GM23338 (cell line): ENCODE measurements around the gene MLLT11. TPM values are rescaled to one million over a fixed set of nuclear protein-coding genes. Genes with fewer than 3 reads are reported as not detected.

Experiments
- ATAC-seq: fragments of 200-7000 bp; cut with Tn5 transposase; 3 replicates; pipeline ENCODE4 v1.9.1; 2020
- DNase-seq: peaks from one replicate; pipeline ENCODE4 v3.0.0-alpha.2; 2015; ENCODE audit warnings: low spot score
- H2AFZ ChIP-seq: fragments of 200-600 bp; sonication (generic); 2 replicates; pipeline ENCODE4 v1.8.0; 2016; ENCODE audit warnings: antibody characterized with exemption, mild to moderate bottlenecking, moderate library complexity
- H3F3A ChIP-seq: fragments of 200-600 bp; sonication (generic); replicated peaks from 2 replicates; pipeline ENCODE4 v1.8.0; 2017; ENCODE audit warnings: antibody characterized with exemption, mixed run types, low read depth
- H3K27ac ChIP-seq: fragments of 200-600 bp; sonication (generic); 2 replicates; pipeline ENCODE4 v1.6.1; 2016; ENCODE audit warnings: low read depth
- H3K27me3 ChIP-seq: fragments of 200-600 bp; sonication (generic); 2 replicates; pipeline ENCODE4 v1.8.0; 2016; ENCODE audit warnings: mild to moderate bottlenecking, mixed run types, moderate library complexity; ENCODE audit not compliant: insufficient read depth
- H3K36me3 ChIP-seq: fragments of 200-600 bp; sonication (generic); 2 replicates; pipeline ENCODE4 v1.8.0; 2016; ENCODE audit warnings: mild to moderate bottlenecking; ENCODE audit not compliant: insufficient read depth
- H3K4me1 ChIP-seq: fragments of 200-600 bp; sonication (generic); 2 replicates; pipeline ENCODE4 v1.8.0; 2016; ENCODE audit warnings: mild to moderate bottlenecking, moderate library complexity; ENCODE audit not compliant: insufficient read depth
- H3K4me2 ChIP-seq: fragments of 200-600 bp; sonication (generic); 2 replicates; pipeline ENCODE4 v1.7.1; 2017; ENCODE audit warnings: mixed run types
- H3K4me3 ChIP-seq: fragments of 200-600 bp; sonication (generic); 2 replicates; pipeline ENCODE4 v1.6.1; 2016; ENCODE audit warnings: mixed run types
- H3K79me2 ChIP-seq: fragments of 200-600 bp; sonication (generic); replicated peaks from 2 replicates; pipeline ENCODE4 v1.8.0; 2017; ENCODE audit warnings: mild to moderate bottlenecking; ENCODE audit not compliant: insufficient read depth
- H3K9me2 ChIP-seq: fragments of 200-600 bp; sonication (generic); 2 replicates; pipeline ENCODE4 v1.8.0; 2017; ENCODE audit not compliant: insufficient read depth
- H4K20me1 ChIP-seq: fragments of 200-600 bp; sonication (generic); replicated peaks from 2 replicates; pipeline ENCODE4 v1.8.0; 2017; ENCODE audit warnings: mild to moderate bottlenecking; ENCODE audit not compliant: insufficient read depth
- H3K27ac Mint-ChIP-seq: 2 replicates; pipeline ENCODE4 v1.8.0; 2020; ENCODE audit warnings: inconsistent platforms, mild to moderate bottlenecking, moderate library complexity, mixed read lengths
- H3K27me3 Mint-ChIP-seq: 3 replicates; pipeline ENCODE4 v1.8.0; 2022; ENCODE audit warnings: low read depth, mild to moderate bottlenecking, moderate library complexity, mixed read lengths, inconsistent platforms; ENCODE audit not compliant: insufficient read depth, poor library complexity
- H3K36me3 Mint-ChIP-seq: 3 replicates; pipeline ENCODE4 v1.8.0; 2021; ENCODE audit warnings: low read depth, mild to moderate bottlenecking, inconsistent platforms, moderate library complexity, mixed read lengths
- H3K4me1 Mint-ChIP-seq: 3 replicates; pipeline ENCODE4 v1.8.0; 2020; ENCODE audit warnings: mild to moderate bottlenecking, inconsistent platforms, mixed read lengths
- H3K4me3 Mint-ChIP-seq: 3 replicates; pipeline ENCODE4 v1.8.0; 2021; ENCODE audit warnings: moderate library complexity, mild to moderate bottlenecking, inconsistent platforms, mixed read lengths
- H3K9me3 Mint-ChIP-seq: 3 replicates; pipeline ENCODE4 v1.8.0; 2020; ENCODE audit warnings: moderate library complexity, mild to moderate bottlenecking, inconsistent platforms, mixed read lengths
- EZH2 ChIP-seq: fragments of 200-600 bp; sonication (generic); IDR thresholded peaks from one replicate; pipeline ENCODE4 v1.8.0; 2017; ENCODE audit warnings: antibody characterized with exemption, mild to moderate bottlenecking, low read depth; ENCODE audit not compliant: unreplicated experiment
- EZH2phosphoT487 ChIP-seq: fragments of 200-600 bp; sonication (generic); IDR thresholded peaks from one replicate; pipeline ENCODE4 v1.8.1; 2018; ENCODE audit warnings: antibody characterized with exemption; ENCODE audit not compliant: unreplicated experiment
- NANOG ChIP-seq: IDR thresholded peaks from 2 replicates; pipeline ENCODE4 v1.6.1; 2016; ENCODE audit warnings: antibody characterized with exemption, borderline replicate concordance
- STAT1 ChIP-seq: IDR thresholded peaks from one replicate; pipeline ENCODE4 v1.6.1; 2016; ENCODE audit warnings: antibody characterized with exemption; ENCODE audit not compliant: unreplicated experiment
- ZNF114 ChIP-seq: fragments of 250-450 bp; sonication (Bioruptor Pico); IDR thresholded peaks from 2 replicates; pipeline ENCODE4 v1.5.0; 2020; ENCODE audit warnings: mild to moderate bottlenecking, moderate library complexity
- ZNF331 ChIP-seq: fragments of 250-450 bp; sonication (Bioruptor Pico); IDR thresholded peaks from 2 replicates; pipeline ENCODE4 v1.5.0; 2020; ENCODE audit warnings: low read depth, mild to moderate bottlenecking, moderate library complexity
- polyA plus RNA-seq: library from polyadenylated mRNA; unstranded; fragments of >200 nt; fragmentation: Nextera tagmentation; extraction: Ambion mirVana; gene quantifications from 2 replicates; pipeline ENCODE4 v1.2.1, GENCODE V29; 2016
- total RNA-seq: library from RNA; depleted of rRNA; stranded (reverse); fragments of >200 nt; shearing (Covaris generic); gene quantifications from 2 replicates; pipeline ENCODE4 v1.2.3, GENCODE V29; 2014
- TF ChIP-seq, protein P1 (sequence below): fragments of 250-450 bp; sonication (Bioruptor Pico); IDR thresholded peaks from 2 replicates; pipeline ENCODE4 v1.5.0; 2020; ENCODE audit warnings: mild to moderate bottlenecking, moderate library complexity
- TF ChIP-seq, protein P2 (sequence below): IDR thresholded peaks from 2 replicates; pipeline ENCODE4 v1.6.1; 2016; ENCODE audit warnings: antibody characterized with exemption
- TF ChIP-seq, protein P3 (sequence below), 2 experiments: fragments of 200-600 bp in 1 of 2; sonication (generic) in 1 of 2; conservative IDR thresholded peaks; 2 replicates each; pipeline versions ENCODE4 v1.5.1 to v1.6.1; 2016 to 2017; ENCODE audit warnings: antibody characterized with exemption in 2 of 2, low read depth in 2 of 2, mild to moderate bottlenecking in 2 of 2, moderate library complexity in 1 of 2

Gene MLLT11
- total and polyA plus RNA-seq, 2 experiments from 2014 or later, result 10.6 to 22.6 TPM

DNA sequence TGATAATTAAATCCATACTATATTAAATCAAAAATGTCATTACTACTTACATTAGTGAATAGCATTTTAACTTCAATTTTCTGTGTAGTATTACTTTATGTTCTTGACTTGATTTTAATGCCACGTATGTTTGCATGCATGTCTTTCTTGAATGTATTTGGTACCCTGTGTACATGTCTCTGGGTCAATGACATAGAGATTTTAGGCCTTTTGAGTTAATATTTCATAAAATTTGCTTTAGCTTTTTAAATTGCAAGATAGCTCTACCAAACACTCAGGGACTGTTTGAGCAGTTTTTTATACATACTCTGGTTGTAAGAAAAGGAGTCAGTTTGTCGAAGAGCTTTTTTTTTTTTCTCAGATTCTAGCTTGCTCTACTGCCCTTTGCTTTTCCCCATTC is 1.5 kb downstream of the MLLT11 start (continued):
- TF ChIP-seq, protein P1, sequence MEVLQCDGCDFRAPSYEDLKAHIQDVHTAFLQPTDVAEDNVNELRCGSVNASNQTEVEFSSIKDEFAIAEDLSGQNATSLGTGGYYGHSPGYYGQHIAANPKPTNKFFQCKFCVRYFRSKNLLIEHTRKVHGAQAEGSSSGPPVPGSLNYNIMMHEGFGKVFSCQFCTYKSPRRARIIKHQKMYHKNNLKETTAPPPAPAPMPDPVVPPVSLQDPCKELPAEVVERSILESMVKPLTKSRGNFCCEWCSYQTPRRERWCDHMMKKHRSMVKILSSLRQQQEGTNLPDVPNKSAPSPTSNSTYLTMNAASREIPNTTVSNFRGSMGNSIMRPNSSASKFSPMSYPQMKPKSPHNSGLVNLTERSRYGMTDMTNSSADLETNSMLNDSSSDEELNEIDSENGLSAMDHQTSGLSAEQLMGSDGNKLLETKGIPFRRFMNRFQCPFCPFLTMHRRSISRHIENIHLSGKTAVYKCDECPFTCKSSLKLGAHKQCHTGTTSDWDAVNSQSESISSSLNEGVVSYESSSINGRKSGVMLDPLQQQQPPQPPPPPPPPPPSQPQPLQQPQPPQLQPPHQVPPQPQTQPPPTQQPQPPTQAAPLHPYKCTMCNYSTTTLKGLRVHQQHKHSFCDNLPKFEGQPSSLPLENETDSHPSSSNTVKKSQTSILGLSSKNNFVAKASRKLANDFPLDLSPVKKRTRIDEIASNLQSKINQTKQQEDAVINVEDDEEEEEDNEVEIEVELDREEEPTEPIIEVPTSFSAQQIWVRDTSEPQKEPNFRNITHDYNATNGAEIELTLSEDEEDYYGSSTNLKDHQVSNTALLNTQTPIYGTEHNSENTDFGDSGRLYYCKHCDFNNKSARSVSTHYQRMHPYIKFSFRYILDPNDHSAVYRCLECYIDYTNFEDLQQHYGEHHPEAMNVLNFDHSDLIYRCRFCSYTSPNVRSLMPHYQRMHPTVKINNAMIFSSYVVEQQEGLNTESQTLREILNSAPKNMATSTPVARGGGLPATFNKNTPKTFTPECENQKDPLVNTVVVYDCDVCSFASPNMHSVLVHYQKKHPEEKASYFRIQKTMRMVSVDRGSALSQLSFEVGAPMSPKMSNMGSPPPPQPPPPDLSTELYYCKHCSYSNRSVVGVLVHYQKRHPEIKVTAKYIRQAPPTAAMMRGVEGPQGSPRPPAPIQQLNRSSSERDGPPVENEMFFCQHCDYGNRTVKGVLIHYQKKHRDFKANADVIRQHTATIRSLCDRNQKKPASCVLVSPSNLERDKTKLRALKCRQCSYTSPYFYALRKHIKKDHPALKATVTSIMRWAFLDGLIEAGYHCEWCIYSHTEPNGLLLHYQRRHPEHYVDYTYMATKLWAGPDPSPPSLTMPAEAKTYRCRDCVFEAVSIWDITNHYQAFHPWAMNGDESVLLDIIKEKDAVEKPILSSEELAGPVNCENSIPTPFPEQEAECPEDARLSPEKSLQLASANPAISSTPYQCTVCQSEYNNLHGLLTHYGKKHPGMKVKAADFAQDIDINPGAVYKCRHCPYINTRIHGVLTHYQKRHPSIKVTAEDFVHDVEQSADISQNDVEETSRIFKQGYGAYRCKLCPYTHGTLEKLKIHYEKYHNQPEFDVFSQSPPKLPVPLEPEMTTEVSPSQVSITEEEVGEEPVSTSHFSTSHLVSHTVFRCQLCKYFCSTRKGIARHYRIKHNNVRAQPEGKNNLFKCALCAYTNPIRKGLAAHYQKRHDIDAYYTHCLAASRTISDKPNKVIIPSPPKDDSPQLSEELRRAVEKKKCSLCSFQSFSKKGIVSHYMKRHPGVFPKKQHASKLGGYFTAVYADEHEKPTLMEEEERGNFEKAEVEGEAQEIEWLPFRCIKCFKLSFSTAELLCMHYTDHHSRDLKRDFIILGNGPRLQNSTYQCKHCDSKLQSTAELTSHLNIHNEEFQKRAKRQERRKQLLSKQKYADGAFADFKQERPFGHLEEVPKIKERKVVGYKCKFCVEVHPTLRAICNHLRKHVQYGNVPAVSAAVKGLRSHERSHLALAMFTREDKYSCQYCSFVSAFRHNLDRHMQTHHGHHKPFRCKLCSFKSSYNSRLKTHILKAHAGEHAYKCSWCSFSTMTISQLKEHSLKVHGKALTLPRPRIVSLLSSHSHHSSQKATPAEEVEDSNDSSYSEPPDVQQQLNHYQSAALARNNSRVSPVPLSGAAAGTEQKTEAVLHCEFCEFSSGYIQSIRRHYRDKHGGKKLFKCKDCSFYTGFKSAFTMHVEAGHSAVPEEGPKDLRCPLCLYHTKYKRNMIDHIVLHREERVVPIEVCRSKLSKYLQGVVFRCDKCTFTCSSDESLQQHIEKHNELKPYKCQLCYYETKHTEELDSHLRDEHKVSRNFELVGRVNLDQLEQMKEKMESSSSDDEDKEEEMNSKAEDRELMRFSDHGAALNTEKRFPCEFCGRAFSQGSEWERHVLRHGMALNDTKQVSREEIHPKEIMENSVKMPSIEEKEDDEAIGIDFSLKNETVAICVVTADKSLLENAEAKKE (CRISPR knock-in tag), result no peak
- TF ChIP-seq ZNF114 (CRISPR knock-in tag) (no peak), NANOG (no peak)

DNA sequence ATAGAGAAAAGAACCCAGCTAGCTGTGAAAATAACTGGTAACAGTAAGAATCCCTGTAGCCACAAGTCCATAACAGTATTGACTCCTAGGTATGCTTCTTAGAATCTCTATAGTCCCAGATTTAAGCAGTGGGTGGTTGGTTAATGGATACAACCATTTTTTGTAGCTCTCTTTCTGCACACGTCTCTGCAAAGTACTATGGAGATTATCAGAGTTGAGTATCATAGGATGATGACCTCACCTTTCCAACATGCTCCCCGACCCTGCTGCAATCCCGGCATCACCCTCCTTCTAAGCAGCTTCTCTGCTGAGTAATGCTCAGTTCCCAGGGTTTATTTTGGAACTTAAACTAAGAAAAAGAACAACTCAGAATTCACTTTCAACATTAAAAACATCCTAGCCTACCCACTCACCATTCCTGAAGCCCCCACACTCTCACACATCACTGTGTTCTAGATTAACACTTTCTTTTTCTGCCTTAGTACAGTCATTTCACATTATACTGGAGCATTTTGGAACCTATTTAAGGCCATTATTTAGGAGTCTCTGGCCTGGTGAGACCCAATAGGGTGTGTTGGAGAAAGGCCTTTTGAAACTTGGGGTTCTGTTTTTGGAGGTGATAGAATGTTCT is 2.7 kb downstream of the MLLT11 start:
- no peak overlapping the region for H3K4me2 ChIP-seq
- H3K36me3 ChIP-seq, result no peaks in the 10 kb centered on the region
- H3K4me3 Mint-ChIP-seq, result peak overlapping the region; percentile 90; the same call in 1 of the 3 replicates
- TF ChIP-seq, protein P2, sequence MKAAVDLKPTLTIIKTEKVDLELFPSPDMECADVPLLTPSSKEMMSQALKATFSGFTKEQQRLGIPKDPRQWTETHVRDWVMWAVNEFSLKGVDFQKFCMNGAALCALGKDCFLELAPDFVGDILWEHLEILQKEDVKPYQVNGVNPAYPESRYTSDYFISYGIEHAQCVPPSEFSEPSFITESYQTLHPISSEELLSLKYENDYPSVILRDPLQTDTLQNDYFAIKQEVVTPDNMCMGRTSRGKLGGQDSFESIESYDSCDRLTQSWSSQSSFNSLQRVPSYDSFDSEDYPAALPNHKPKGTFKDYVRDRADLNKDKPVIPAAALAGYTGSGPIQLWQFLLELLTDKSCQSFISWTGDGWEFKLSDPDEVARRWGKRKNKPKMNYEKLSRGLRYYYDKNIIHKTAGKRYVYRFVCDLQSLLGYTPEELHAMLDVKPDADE, result no peak
- TF ChIP-seq EZH2phosphoT487, result no peak
- TF ChIP-seq, protein P3, sequence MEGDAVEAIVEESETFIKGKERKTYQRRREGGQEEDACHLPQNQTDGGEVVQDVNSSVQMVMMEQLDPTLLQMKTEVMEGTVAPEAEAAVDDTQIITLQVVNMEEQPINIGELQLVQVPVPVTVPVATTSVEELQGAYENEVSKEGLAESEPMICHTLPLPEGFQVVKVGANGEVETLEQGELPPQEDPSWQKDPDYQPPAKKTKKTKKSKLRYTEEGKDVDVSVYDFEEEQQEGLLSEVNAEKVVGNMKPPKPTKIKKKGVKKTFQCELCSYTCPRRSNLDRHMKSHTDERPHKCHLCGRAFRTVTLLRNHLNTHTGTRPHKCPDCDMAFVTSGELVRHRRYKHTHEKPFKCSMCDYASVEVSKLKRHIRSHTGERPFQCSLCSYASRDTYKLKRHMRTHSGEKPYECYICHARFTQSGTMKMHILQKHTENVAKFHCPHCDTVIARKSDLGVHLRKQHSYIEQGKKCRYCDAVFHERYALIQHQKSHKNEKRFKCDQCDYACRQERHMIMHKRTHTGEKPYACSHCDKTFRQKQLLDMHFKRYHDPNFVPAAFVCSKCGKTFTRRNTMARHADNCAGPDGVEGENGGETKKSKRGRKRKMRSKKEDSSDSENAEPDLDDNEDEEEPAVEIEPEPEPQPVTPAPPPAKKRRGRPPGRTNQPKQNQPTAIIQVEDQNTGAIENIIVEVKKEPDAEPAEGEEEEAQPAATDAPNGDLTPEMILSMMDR (conservative IDR thresholded peaks at IDR 0.05; ENCODE audit: low read depth in 2 of 2), result no peak
- no peak for TF ChIP-seq ZNF114 (CRISPR knock-in tag)
- TF ChIP-seq ZNF331, result no peak
- TF ChIP-seq EZH2, result no peak
- no peak for TF ChIP-seq STAT1
- no peak for TF ChIP-seq NANOG

More for the DNA sequence above, 2.7 kb downstream of the MLLT11 start:
- no peaks in the 10 kb centered on the region for H3K9me3 Mint-ChIP-seq
- DNase-seq (no peak), ATAC-seq (no peak)
- no peak overlapping the region for H3K4me3 ChIP-seq
- H3K79me2 ChIP-seq, result peaks cover 78% of the 10 kb centered on the region
- H3K4me1 Mint-ChIP-seq, result peaks cover 31% of the 10 kb centered on the region
- H3K27me3 ChIP-seq, result no peaks in the 10 kb centered on the region
- H3K4me1 ChIP-seq, result peaks cover 21% of the 10 kb centered on the region
- no peaks in the 10 kb centered on the region for H3K9me2 ChIP-seq
- H3K27ac ChIP-seq, result no peak overlapping the region; the same call in 1 of the 2 replicates
- peaks cover 15% of the 10 kb centered on the region for H3K27me3 Mint-ChIP-seq
- peaks cover 30% of the 10 kb centered on the region for H3K36me3 Mint-ChIP-seq
- H3F3A ChIP-seq, result peaks cover 11% of the 10 kb centered on the region; the same call in 1 of the 2 replicates
- no peak overlapping the region for H2AFZ ChIP-seq
- peak overlapping the region; percentile 55 for H3K27ac Mint-ChIP-seq
- H4K20me1 ChIP-seq, result peaks cover 3% of the 10 kb centered on the region; the same call in 1 of the 2 replicates
